ENCODE results near the gene BTBD1. TPM values are rescaled to one million over a fixed set of nuclear protein-coding genes. Genes with fewer than 3 reads are reported as not detected.

The BTBD1 gene
- total RNA-seq, 2 donors from 2014 or later = 35.9 to 37.0 TPM

DNA sequence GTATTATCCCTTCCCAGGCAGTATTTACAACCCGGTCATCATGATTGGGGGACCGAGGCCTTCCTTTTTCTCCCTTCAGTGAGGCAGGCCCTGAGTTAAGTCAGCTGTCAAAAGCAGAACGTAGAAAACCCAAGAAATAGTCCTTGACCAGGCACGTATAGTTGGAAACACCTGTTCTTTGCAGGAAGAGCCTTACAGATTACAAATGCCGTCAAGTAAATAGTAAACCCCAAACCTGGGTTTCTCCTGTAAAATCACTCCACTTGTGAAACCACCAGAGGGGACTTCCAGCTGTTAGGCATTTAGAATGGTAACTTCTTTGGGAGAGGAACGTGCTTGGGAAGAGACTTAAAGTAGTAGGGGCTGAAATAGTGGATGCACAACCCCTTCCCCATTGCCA is 1.0 kb upstream of the BTBD1 start:
- Mint-ChIP-seq H3K4me3 (peak overlapping the region; percentile 80), H3K4me1 (peaks cover 21% of the 10 kb centered on the region), H3K36me3 (ENCODE audit: low read depth) (no peaks in the 10 kb centered on the region)

DNA sequence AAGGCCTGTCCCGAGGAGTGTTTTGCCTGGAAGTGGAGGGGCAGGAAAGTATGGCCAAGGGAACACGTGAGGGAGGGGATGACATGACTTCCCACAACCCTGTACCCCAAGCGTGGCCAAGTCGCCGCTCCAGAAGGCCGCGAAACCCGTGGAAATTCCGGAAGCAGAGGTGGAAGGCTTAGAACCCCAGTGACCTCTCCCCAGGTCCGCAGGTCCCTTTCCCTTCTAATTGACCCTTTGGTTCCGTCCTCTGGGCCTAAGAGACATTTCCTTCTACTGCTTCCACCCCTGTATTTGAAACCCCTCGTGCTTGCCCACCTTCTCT is 548 bp upstream of the BTBD1 start:
- peak overlapping the region; percentile 95 for H3K4me3 ChIP-seq (ENCODE audit: low read length)
- no peak for DNase-seq
- 80 to 95% methylated on average over 7 to 12 of the region's 12 CpGs for WGBS, 2 experiments (ENCODE audit: insufficient coverage in 1 of 2, insufficient read length in 1 of 2)
- Mint-ChIP-seq H3K27ac (peak overlapping the region; percentile 83), H3K4me1 (peaks cover 21% of the 10 kb centered on the region), H3K4me3 (peak overlapping the region; percentile 80), H3K36me3 (ENCODE audit: low read depth) (no peaks in the 10 kb centered on the region), H3K27me3 (ENCODE audit: insufficient read depth) (no peaks in the 10 kb centered on the region), H3K9me3 (peaks cover 16% of the 10 kb centered on the region)
- no peak overlapping the region for H3K27ac ChIP-seq (ENCODE audit: low read depth, low read length)
- TF ChIP-seq, protein P1, sequence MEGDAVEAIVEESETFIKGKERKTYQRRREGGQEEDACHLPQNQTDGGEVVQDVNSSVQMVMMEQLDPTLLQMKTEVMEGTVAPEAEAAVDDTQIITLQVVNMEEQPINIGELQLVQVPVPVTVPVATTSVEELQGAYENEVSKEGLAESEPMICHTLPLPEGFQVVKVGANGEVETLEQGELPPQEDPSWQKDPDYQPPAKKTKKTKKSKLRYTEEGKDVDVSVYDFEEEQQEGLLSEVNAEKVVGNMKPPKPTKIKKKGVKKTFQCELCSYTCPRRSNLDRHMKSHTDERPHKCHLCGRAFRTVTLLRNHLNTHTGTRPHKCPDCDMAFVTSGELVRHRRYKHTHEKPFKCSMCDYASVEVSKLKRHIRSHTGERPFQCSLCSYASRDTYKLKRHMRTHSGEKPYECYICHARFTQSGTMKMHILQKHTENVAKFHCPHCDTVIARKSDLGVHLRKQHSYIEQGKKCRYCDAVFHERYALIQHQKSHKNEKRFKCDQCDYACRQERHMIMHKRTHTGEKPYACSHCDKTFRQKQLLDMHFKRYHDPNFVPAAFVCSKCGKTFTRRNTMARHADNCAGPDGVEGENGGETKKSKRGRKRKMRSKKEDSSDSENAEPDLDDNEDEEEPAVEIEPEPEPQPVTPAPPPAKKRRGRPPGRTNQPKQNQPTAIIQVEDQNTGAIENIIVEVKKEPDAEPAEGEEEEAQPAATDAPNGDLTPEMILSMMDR (conservative IDR thresholded peaks at IDR 0.05) = no peak
- peaks cover 1% of the 10 kb centered on the region for H3K36me3 ChIP-seq (ENCODE audit: control insufficient read depth, insufficient read depth, low read length)
- no peaks in the 10 kb centered on the region for H3K27me3 ChIP-seq (ENCODE audit: control insufficient read depth, insufficient read depth, low read length, poor library complexity, severe bottlenecking)
- no peak overlapping the region for H3K9ac ChIP-seq (ENCODE audit: extremely low read depth, low read length, poor library complexity, severe bottlenecking)
- no peaks in the 10 kb centered on the region for H3K4me1 ChIP-seq (ENCODE audit: control insufficient read depth, insufficient read depth, low read length)
- H3K9me3 ChIP-seq (ENCODE audit: control insufficient read depth, low read length) = peaks cover 11% of the 10 kb centered on the region

More for the DNA sequence above, 1.0 kb upstream of the BTBD1 start:
- 93 to 96% methylated on average over 5 to 6 of the region's 6 CpGs for WGBS, 2 experiments (ENCODE audit: insufficient coverage in 1 of 2, insufficient read length in 1 of 2)
- Histone ChIP-seq H3K27ac (ENCODE audit: low read depth, low read length) (no peak overlapping the region), H3K9me3 (ENCODE audit: control insufficient read depth, low read length) (peaks cover 14% of the 10 kb centered on the region), H3K4me3 (ENCODE audit: low read length) (no peak overlapping the region), H3K27me3 (ENCODE audit: control insufficient read depth, insufficient read depth, low read length, poor library complexity, severe bottlenecking) (no peaks in the 10 kb centered on the region), H3K9ac (ENCODE audit: extremely low read depth, low read length, poor library complexity, severe bottlenecking) (no peak overlapping the region), H3K36me3 (ENCODE audit: control insufficient read depth, insufficient read depth, low read length) (no peaks in the 10 kb centered on the region), H3K4me1 (ENCODE audit: control insufficient read depth, insufficient read depth, low read length) (no peaks in the 10 kb centered on the region)
- peak overlapping the region; percentile 83 for H3K27ac Mint-ChIP-seq
- H3K27me3 Mint-ChIP-seq (ENCODE audit: insufficient read depth) = no peaks in the 10 kb centered on the region
- no peak for DNase-seq
- TF ChIP-seq, protein P1 (conservative IDR thresholded peaks at IDR 0.05) = no peak
- peaks cover 18% of the 10 kb centered on the region for H3K9me3 Mint-ChIP-seq

DNA sequence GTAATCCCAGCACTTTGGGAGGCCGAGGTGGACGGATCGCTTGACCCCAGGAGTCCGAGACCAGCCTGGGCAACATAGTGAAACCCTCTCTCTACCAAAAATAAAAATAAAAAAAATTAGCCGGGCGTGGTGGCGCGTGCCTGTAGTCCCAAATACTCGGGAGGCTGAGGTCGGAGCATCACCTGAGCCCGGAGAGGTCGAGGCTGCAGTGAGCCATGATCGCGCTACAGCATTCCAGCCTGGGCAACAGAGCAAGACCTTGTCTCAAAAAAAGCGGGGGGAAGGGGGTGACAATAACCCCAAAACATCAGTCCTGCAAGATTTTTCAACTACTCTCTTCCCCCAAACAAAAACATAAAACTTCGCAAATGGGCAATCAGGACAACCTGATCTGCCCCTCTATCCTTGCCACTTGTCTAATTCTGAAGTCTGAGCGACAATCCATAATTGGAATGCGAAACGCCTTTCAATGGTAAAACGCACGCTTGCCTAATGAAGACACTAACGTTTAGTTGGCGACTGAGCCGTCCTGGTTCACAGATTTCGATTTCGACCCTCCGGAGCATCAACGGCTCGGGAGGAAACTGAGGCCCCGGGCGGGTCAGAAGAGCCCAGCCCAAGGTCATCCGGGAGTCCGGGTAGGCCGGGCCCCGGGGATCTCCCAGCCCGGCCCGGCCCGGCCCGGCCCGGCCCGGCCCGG is 868 bp downstream of the BTBD1 start:
- 4 to 6% methylated on average over 23 to 42 of the region's 42 CpGs for WGBS, 2 experiments (ENCODE audit: insufficient coverage in 1 of 2, insufficient read length in 1 of 2)
- DNase-seq = peak; percentile 56
- Histone ChIP-seq H3K4me1 (ENCODE audit: control insufficient read depth, insufficient read depth, low read length) (no peaks in the 10 kb centered on the region), H3K27ac (ENCODE audit: low read depth, low read length) (peak overlapping the region; percentile 78), H3K4me3 (ENCODE audit: low read length) (peak overlapping the region; percentile 95), H3K9me3 (ENCODE audit: control insufficient read depth, low read length) (peaks cover 4% of the 10 kb centered on the region), H3K9ac (ENCODE audit: extremely low read depth, low read length, poor library complexity, severe bottlenecking) (peak overlapping the region; percentile 79), H3K36me3 (ENCODE audit: control insufficient read depth, insufficient read depth, low read length) (peaks cover 10% of the 10 kb centered on the region), H3K27me3 (ENCODE audit: control insufficient read depth, insufficient read depth, low read length, poor library complexity, severe bottlenecking) (no peaks in the 10 kb centered on the region)
- no peaks in the 10 kb centered on the region for H3K27me3 Mint-ChIP-seq (ENCODE audit: insufficient read depth)
- peak overlapping the region; percentile 80 for H3K4me3 Mint-ChIP-seq
- H3K27ac Mint-ChIP-seq = peak overlapping the region; percentile 81
- TF ChIP-seq, protein P1 (conservative IDR thresholded peaks at IDR 0.05) = no peak
- H3K4me1 Mint-ChIP-seq = peaks cover 21% of the 10 kb centered on the region
- peaks cover 8% of the 10 kb centered on the region for H3K9me3 Mint-ChIP-seq
- no peaks in the 10 kb centered on the region for H3K36me3 Mint-ChIP-seq (ENCODE audit: low read depth)

All from endodermal cell (in vitro differentiated cells).